ENCODE results near the gene CSAD.

The CSAD gene

GRCh38 chr12:53197011-53197640 is 16.4 kb upstream of the CSAD start:
- no peak overlapping the region for H3K9ac ChIP-seq (ENCODE audit: low read length)
- H3K36me3 ChIP-seq (ENCODE audit: control insufficient read depth, insufficient read depth, low read length) = no peaks in the 10 kb centered on the region
- H3K4me1 ChIP-seq (ENCODE audit: control insufficient read depth, insufficient read depth, low read length) = peaks cover 8% of the 10 kb centered on the region; the same call in 1 of the 2 replicates
- H3K27ac ChIP-seq (ENCODE audit: low read depth, low read length) = no peak overlapping the region
- H3K27me3 ChIP-seq (ENCODE audit: control insufficient read depth, insufficient read depth, low read length) = peaks cover 87% of the 10 kb centered on the region
- no peaks in the 10 kb centered on the region for H3K9me3 ChIP-seq (ENCODE audit: control insufficient read depth, insufficient read depth, low read depth, low read length)
- H3K4me3 ChIP-seq (ENCODE audit: low read depth, low read length) = peak overlapping the region; percentile 48

GRCh38 chr12:53196486-53196885 is 15.8 kb upstream of the CSAD start:
- Histone ChIP-seq H3K9ac (ENCODE audit: low read length) (no peak overlapping the region), H3K27ac (ENCODE audit: low read depth, low read length) (no peak overlapping the region), H3K4me1 (ENCODE audit: control insufficient read depth, insufficient read depth, low read length) (peaks cover 8% of the 10 kb centered on the region; the same call in 1 of the 2 replicates), H3K4me3 (ENCODE audit: low read depth, low read length) (no peak overlapping the region), H3K9me3 (ENCODE audit: control insufficient read depth, insufficient read depth, low read depth, low read length) (no peaks in the 10 kb centered on the region), H3K27me3 (ENCODE audit: control insufficient read depth, insufficient read depth, low read length) (peaks cover 87% of the 10 kb centered on the region), H3K36me3 (ENCODE audit: control insufficient read depth, insufficient read depth, low read length) (no peaks in the 10 kb centered on the region)

DNA sequence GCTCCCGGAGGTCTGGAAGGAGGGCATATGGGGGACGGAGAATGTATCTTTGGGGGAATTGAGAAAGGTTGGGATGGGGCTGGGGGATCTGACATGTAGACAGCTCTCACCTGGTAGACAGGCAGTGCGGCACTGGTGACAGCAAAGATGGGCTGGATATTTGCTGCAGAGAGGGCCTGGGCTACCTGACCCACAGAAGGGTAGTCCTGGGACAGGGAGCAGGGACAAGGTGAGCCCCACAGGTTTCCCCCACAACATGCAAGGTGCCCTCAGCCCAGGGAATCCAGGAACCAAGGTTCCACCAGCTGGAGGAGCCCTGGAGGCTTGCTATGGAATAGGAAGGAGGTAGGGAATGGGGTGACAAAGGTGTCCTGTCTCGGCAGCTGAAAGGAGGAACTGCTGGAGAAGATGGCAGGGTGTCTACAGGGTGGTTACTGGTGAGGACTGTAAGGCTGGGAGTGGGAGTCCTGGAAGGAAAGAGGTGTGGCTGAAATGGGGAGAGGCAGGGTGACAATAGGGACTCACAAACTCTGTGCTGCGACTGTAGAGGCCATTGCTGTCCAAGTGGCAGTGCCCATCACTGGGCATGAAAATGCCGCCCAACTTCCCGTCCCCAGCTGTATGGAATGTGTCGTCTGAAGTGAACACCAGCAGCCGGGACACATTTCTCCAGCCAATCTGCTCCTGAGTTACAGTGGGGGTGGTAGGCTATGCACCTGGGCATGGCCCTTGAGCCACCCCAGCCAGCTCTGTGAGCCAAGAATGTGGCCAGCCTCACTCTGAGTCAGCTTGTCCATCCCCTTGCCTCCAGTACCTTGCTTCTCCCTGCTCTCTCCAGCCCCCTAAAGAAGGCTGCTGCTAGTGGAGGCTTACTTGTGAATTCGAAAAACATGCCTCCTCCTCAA is 15.0 kb upstream of the CSAD start:
- Histone ChIP-seq H3K36me3 (ENCODE audit: control insufficient read depth, insufficient read depth, low read length) (no peaks in the 10 kb centered on the region), H3K27me3 (ENCODE audit: control insufficient read depth, insufficient read depth, low read length) (peaks cover 82% of the 10 kb centered on the region), H3K9me3 (ENCODE audit: control insufficient read depth, insufficient read depth, low read depth, low read length) (no peaks in the 10 kb centered on the region), H3K4me3 (ENCODE audit: low read depth, low read length) (no peak overlapping the region), H3K4me1 (ENCODE audit: control insufficient read depth, insufficient read depth, low read length) (peaks cover 8% of the 10 kb centered on the region; the same call in 1 of the 2 replicates), H3K9ac (ENCODE audit: low read length) (no peak overlapping the region), H3K27ac (ENCODE audit: low read depth, low read length) (no peak overlapping the region)

DNA sequence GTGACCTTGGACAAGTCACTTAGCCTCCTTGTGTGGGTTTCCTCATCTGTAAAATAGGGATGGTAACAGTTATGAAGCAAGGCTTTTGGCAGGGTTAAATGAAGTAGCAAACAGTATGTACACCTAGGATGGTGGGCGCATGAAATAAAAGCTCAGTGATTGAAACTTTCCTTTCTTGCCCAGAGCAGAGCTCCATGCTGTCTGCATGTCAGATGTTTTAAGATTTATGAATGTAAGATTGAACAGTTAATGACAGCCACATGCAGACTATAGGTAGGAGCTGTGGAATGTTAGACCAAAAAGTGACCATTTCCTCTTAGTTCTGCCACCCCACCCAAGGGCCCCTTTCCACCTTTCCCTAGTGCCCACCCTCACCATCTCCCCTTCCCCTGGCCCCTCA is 14.2 kb upstream of the CSAD start:
- Histone ChIP-seq H3K36me3 (ENCODE audit: control insufficient read depth, insufficient read depth, low read length) (no peaks in the 10 kb centered on the region), H3K4me3 (ENCODE audit: low read depth, low read length) (no peak overlapping the region), H3K9ac (ENCODE audit: low read length) (no peak overlapping the region), H3K4me1 (ENCODE audit: control insufficient read depth, insufficient read depth, low read length) (peaks cover 11% of the 10 kb centered on the region; the same call in 1 of the 2 replicates), H3K27me3 (ENCODE audit: control insufficient read depth, insufficient read depth, low read length) (peaks cover 77% of the 10 kb centered on the region), H3K27ac (ENCODE audit: low read depth, low read length) (no peak overlapping the region), H3K9me3 (ENCODE audit: control insufficient read depth, insufficient read depth, low read depth, low read length) (no peaks in the 10 kb centered on the region)

- Histone ChIP-seq H3K4me3 (ENCODE audit: low read depth, low read length) (no peak overlapping the region), H3K27ac (ENCODE audit: low read depth, low read length) (no peak overlapping the region), H3K4me1 (ENCODE audit: control insufficient read depth, insufficient read depth, low read length) (peaks cover 11% of the 10 kb centered on the region; the same call in 1 of the 2 replicates), H3K27me3 (ENCODE audit: control insufficient read depth, insufficient read depth, low read length) (peaks cover 71% of the 10 kb centered on the region), H3K9ac (ENCODE audit: low read length) (no peak overlapping the region), H3K9me3 (ENCODE audit: control insufficient read depth, insufficient read depth, low read depth, low read length) (no peaks in the 10 kb centered on the region), H3K36me3 (ENCODE audit: control insufficient read depth, insufficient read depth, low read length) (no peaks in the 10 kb centered on the region)
These were observed 13.4 kb upstream of the CSAD start for GRCh38 chr12:53193985-53194716.

DNA sequence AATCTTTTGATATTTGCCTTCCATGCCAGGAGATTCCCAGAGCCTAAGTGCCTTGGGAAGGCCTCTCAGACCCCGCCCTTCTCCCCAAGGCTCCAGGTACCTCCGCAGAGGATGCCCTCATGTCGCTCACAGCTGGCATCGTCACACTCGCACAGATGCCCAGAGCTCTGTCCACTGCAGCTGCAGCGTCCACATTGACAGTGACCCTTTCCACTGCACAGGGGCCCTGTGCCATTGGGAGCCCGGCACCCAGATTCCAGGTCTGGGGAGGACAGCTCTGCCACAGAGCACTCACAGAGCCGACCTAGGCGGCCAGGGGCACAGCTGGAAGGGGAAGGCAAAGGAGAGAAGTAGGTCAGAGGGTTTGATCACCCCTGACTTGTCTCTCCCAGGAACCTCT is 12.3 kb upstream of the CSAD start:
- H3K4me1 ChIP-seq (ENCODE audit: control insufficient read depth, insufficient read depth, low read length) = peaks cover 10% of the 10 kb centered on the region; the same call in 1 of the 2 replicates

DNA sequence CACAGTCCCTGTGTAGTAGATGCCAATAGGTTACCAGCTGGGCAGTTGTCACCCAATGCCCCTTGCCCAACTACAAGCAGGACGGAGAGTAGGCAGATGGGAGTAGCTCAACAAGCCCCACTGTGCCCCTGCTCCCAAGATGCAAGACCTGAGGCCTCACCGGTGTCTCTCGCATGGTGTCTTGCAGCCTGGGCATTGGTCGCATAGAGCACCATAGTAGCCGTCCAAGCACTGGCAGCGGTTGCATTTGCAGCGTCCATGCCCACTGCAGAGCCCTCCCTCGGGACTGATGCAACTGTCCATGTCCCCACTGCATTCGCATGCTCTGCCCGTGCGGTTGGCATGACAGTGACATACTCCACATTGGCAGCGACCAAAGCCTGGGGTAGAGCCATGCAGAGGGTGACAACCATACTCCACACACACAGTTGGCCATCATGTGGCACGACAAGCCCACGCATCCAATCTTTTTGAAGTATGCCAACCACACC is 11.9 kb upstream of the CSAD start:
- Histone ChIP-seq H3K4me3 (ENCODE audit: low read depth, low read length) (no peak overlapping the region), H3K9me3 (ENCODE audit: control insufficient read depth, insufficient read depth, low read depth, low read length) (no peaks in the 10 kb centered on the region), H3K36me3 (ENCODE audit: control insufficient read depth, insufficient read depth, low read length) (peaks cover 8% of the 10 kb centered on the region), H3K9ac (ENCODE audit: low read length) (no peak overlapping the region), H3K27me3 (ENCODE audit: control insufficient read depth, insufficient read depth, low read length) (peaks cover 55% of the 10 kb centered on the region), H3K27ac (ENCODE audit: low read depth, low read length) (no peak overlapping the region), H3K4me1 (ENCODE audit: control insufficient read depth, insufficient read depth, low read length) (peaks cover 7% of the 10 kb centered on the region; the same call in 1 of the 2 replicates)

More for the DNA sequence above, 12.3 kb upstream of the CSAD start:
- Histone ChIP-seq H3K36me3 (ENCODE audit: control insufficient read depth, insufficient read depth, low read length) (peaks cover 3% of the 10 kb centered on the region), H3K4me3 (ENCODE audit: low read depth, low read length) (no peak overlapping the region), H3K27me3 (ENCODE audit: control insufficient read depth, insufficient read depth, low read length) (peaks cover 60% of the 10 kb centered on the region), H3K9me3 (ENCODE audit: control insufficient read depth, insufficient read depth, low read depth, low read length) (no peaks in the 10 kb centered on the region), H3K27ac (ENCODE audit: low read depth, low read length) (no peak overlapping the region), H3K9ac (ENCODE audit: low read length) (no peak overlapping the region)

GRCh38 chr12:53191885-53192530 is 11.3 kb upstream of the CSAD start:
- Histone ChIP-seq H3K4me1 (ENCODE audit: control insufficient read depth, insufficient read depth, low read length) (peaks cover 3% of the 10 kb centered on the region; the same call in 1 of the 2 replicates), H3K27me3 (ENCODE audit: control insufficient read depth, insufficient read depth, low read length) (peaks cover 49% of the 10 kb centered on the region), H3K36me3 (ENCODE audit: control insufficient read depth, insufficient read depth, low read length) (peaks cover 14% of the 10 kb centered on the region), H3K9me3 (ENCODE audit: control insufficient read depth, insufficient read depth, low read depth, low read length) (no peaks in the 10 kb centered on the region), H3K27ac (ENCODE audit: low read depth, low read length) (no peak overlapping the region), H3K9ac (ENCODE audit: low read length) (no peak overlapping the region), H3K4me3 (ENCODE audit: low read depth, low read length) (no peak overlapping the region)

- Histone ChIP-seq H3K27ac (ENCODE audit: low read depth, low read length) (no peak overlapping the region), H3K4me1 (ENCODE audit: control insufficient read depth, insufficient read depth, low read length) (peaks cover 3% of the 10 kb centered on the region; the same call in 1 of the 2 replicates), H3K9ac (ENCODE audit: low read length) (no peak overlapping the region), H3K9me3 (ENCODE audit: control insufficient read depth, insufficient read depth, low read depth, low read length) (no peaks in the 10 kb centered on the region), H3K4me3 (ENCODE audit: low read depth, low read length) (no peak overlapping the region), H3K27me3 (ENCODE audit: control insufficient read depth, insufficient read depth, low read length) (peaks cover 42% of the 10 kb centered on the region), H3K36me3 (ENCODE audit: control insufficient read depth, insufficient read depth, low read length) (peaks cover 21% of the 10 kb centered on the region)
These were observed 10.6 kb upstream of the CSAD start for GRCh38 chr12:53191096-53191884.
